HG03064 (cell line): Measurements from ENCODE around the gene RAB4B.
"Not testable (repeated sequence)": the region's sequence is repeated elsewhere in the genome, so short reads cannot be mapped to it uniquely, and the experiment has no call there.

ENCODE experiments used
- ATAC-seq: cut with Tn5 transposase; IDR thresholded peaks from one replicate; pipeline ENCODE4 v1.9.1; 2021; ENCODE audit warnings: low read depth; ENCODE audit not compliant: unreplicated experiment

The RAB4B gene

GRCh38 chr19:40838477-40838876 is 60.4 kb downstream of the RAB4B start:
- ATAC-seq: not testable (repeated sequence)

- ATAC-seq: not testable (repeated sequence)
These were observed 64.0 kb downstream of the RAB4B start for GRCh38 chr19:40842012-40842411.

DNA sequence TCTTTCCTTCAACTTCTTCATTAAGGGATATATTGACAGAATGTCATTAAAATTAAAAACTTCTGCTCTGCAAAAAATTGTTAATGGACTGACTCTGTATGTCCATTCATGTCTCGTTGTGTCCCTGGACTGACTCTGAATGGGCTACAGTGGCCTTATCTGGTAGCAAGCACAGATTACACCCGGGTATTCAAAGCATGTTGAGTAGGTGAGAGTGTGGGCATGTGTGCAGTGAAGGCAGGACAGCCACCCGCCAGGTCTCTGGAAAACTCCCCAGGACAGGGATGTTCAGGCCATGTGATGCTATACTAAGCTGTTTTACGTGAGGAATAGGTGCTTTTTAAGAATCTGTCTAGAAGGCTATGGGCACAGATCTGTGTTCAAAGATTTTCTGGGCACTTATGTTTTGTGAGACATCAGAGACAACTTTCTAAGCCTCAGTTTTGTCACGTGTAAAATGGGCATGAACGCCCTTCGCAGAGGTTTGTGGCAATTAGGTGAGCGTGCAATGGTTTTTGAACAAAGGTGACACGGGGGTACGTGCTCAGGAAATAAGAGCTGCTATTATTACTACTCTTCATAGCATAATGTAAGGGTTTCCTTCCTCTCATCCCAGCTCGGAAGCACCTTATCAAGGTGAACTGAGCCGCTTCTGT is 65.1 kb downstream of the RAB4B start:
- not testable (repeated sequence) for ATAC-seq

DNA sequence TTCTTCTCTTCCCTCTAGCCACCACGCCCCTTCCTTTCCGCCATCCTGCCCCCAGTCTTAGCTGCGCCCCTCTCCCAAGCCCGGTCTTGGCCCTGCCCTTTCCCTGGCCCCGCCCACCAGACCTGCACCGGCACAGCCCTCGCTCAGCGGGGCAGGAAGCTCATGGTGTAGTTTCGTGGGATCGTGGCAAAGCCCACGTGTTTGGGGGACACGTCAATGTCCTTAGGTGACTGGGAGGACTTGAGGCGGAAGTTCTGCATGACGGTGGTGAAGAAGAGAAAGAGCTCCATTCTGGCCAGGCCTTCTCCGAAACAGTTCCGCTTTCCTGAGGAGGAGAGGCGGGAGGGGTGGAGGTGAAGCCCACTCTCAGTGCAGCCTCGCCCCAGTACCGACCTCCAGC is 65.6 kb downstream of the RAB4B start:
- ATAC-seq: not testable (repeated sequence)
